ENCODE data around the gene EYS.

EYS gene

GRCh38 chr6:64074981-64075380 lies 1632.0 kb downstream of the EYS start:
- TF ChIP-seq GATA3 (IDR thresholded peaks at IDR 0.05; ENCODE audit: low read depth, low read length): peak; percentile 60; the same call in 1 of the 2 replicates
- TF ChIP-seq GATA2 (IDR thresholded peaks at IDR 0.05; ENCODE audit: low read depth, low read length): peak; percentile 61

- TF ChIP-seq GATA3 (IDR thresholded peaks at IDR 0.05; ENCODE audit: low read depth, low read length) (no peak), GATA2 (IDR thresholded peaks at IDR 0.05; ENCODE audit: low read depth, low read length) (no peak)
Measured at GRCh38 chr6:64072686-64073085, 1634.3 kb downstream of the EYS start.

- TF ChIP-seq GATA2 (IDR thresholded peaks at IDR 0.05; ENCODE audit: low read depth, low read length) (no peak), GATA3 (IDR thresholded peaks at IDR 0.05; ENCODE audit: low read depth, low read length) (no peak)
Measured at GRCh38 chr6:64064919-64065318, 1642.1 kb downstream of the EYS start.

- TF ChIP-seq GATA3 (IDR thresholded peaks at IDR 0.05; ENCODE audit: low read depth, low read length) (no peak), GATA2 (IDR thresholded peaks at IDR 0.05; ENCODE audit: low read depth, low read length) (no peak)
Measured at GRCh38 chr6:64062960-64063683, 1643.9 kb downstream of the EYS start.

GRCh38 chr6:64054861-64055260 lies 1652.2 kb downstream of the EYS start:
- TF ChIP-seq GATA3 (IDR thresholded peaks at IDR 0.05; ENCODE audit: low read depth, low read length) (no peak), GATA2 (IDR thresholded peaks at IDR 0.05; ENCODE audit: low read depth, low read length) (no peak)

GRCh38 chr6:64050590-64050989 lies 1656.4 kb downstream of the EYS start:
- no peak for TF ChIP-seq GATA2 (IDR thresholded peaks at IDR 0.05; ENCODE audit: low read depth, low read length)
- TF ChIP-seq GATA3 (IDR thresholded peaks at IDR 0.05; ENCODE audit: low read depth, low read length): no peak

GRCh38 chr6:64049736-64050135 lies 1657.3 kb downstream of the EYS start:
- no peak for TF ChIP-seq GATA3 (IDR thresholded peaks at IDR 0.05; ENCODE audit: low read depth, low read length)

- TF ChIP-seq GATA2 (IDR thresholded peaks at IDR 0.05; ENCODE audit: low read depth, low read length) (no peak), GATA3 (IDR thresholded peaks at IDR 0.05; ENCODE audit: low read depth, low read length) (no peak)
Measured at GRCh38 chr6:64046746-64047208, 1660.2 kb downstream of the EYS start.

GRCh38 chr6:64041373-64041772 lies 1665.7 kb downstream of the EYS start:
- TF ChIP-seq GATA3 (IDR thresholded peaks at IDR 0.05; ENCODE audit: low read depth, low read length): no peak
- TF ChIP-seq GATA2 (IDR thresholded peaks at IDR 0.05; ENCODE audit: low read depth, low read length): no peak

GRCh38 chr6:64040113-64040512 lies 1666.9 kb downstream of the EYS start:
- TF ChIP-seq GATA2 (IDR thresholded peaks at IDR 0.05; ENCODE audit: low read depth, low read length) (no peak), GATA3 (IDR thresholded peaks at IDR 0.05; ENCODE audit: low read depth, low read length) (no peak)

- no peak for TF ChIP-seq GATA3 (IDR thresholded peaks at IDR 0.05; ENCODE audit: low read depth, low read length)
- no peak for TF ChIP-seq GATA2 (IDR thresholded peaks at IDR 0.05; ENCODE audit: low read depth, low read length)
Measured at GRCh38 chr6:64037427-64037826, 1669.6 kb downstream of the EYS start.

- TF ChIP-seq GATA3 (IDR thresholded peaks at IDR 0.05; ENCODE audit: low read depth, low read length): no peak
- TF ChIP-seq GATA2 (IDR thresholded peaks at IDR 0.05; ENCODE audit: low read depth, low read length): no peak
Measured at GRCh38 chr6:64034910-64035655, 1671.9 kb downstream of the EYS start.

GRCh38 chr6:64034291-64034690 lies 1672.7 kb downstream of the EYS start:
- TF ChIP-seq GATA3 (IDR thresholded peaks at IDR 0.05; ENCODE audit: low read depth, low read length) (no peak), GATA2 (IDR thresholded peaks at IDR 0.05; ENCODE audit: low read depth, low read length) (no peak)

- TF ChIP-seq GATA3 (IDR thresholded peaks at IDR 0.05; ENCODE audit: low read depth, low read length) (no peak), GATA2 (IDR thresholded peaks at IDR 0.05; ENCODE audit: low read depth, low read length) (no peak)
Measured at GRCh38 chr6:64023693-64024092, 1683.3 kb downstream of the EYS start.

- TF ChIP-seq GATA3 (IDR thresholded peaks at IDR 0.05; ENCODE audit: low read depth, low read length) (no peak), GATA2 (IDR thresholded peaks at IDR 0.05; ENCODE audit: low read depth, low read length) (no peak)
Measured at GRCh38 chr6:64014595-64014994, 1692.4 kb downstream of the EYS start.

Measured in SH-SY5Y (cell line).